HCT116 (cell line): ENCODE data around the gene OR2A25. TPM values are rescaled to one million over a fixed set of nuclear protein-coding genes. Genes with fewer than 3 reads are reported as not detected.

Experiments
- ATAC-seq: fragments of 200-7000 bp; cut with Tn5 transposase; 2 replicates; pipeline ENCODE4 v1.9.1; 2020; ENCODE audit warnings: mild to moderate bottlenecking, moderate library complexity
- BruUV-seq: library from RNA; stranded (reverse); fragments of 400-500 nt; replicated peaks from 2 replicates; lab custom pipeline; 2021; lab: Mats Ljungman, UMichigan
- CTCF ChIA-PET: fragments of 300-600 bp; sonication (Branson Sonifier 250); formaldehyde crosslinking; loops from one replicate; lab custom pipeline; 2021; ENCODE audit warnings: antibody characterized with exemption; lab: Charles Lee
- POLR2A ChIA-PET: fragments of 300-600, 350-600 bp; sonication (Branson Sonifier 250); formaldehyde crosslinking; loops from one replicate; lab custom pipeline; 2021; ENCODE audit warnings: antibody characterized with exemption; lab: Charles Lee
- RAD21 ChIA-PET, 2 experiments: fragments of 300-600 bp; sonication (Branson Sonifier 250); formaldehyde crosslinking; loops; one replicate each; lab custom pipeline; 2023; ENCODE audit warnings: low total read pairs in 2 of 2; ENCODE audit not compliant: uncharacterized antibody in 2 of 2, unreplicated experiment in 2 of 2, low non-redundant PET in 1 of 2; lab: Charles Lee
- DNase-seq: peaks from one replicate; pipeline ENCODE4 v3.0.0-alpha.2; 2010; ENCODE audit warnings: low read depth, low spot score
- H2AFZ ChIP-seq: fragments of 200-600 bp; shearing (Covaris generic), sonication (generic); 2 replicates; pipeline ENCODE4 v1.6.1; 2017; ENCODE audit warnings: low read depth, mixed run types, mixed read lengths, antibody characterized with exemption, low read length; ENCODE audit not compliant: poor library complexity, severe bottlenecking
- H3K27ac ChIP-seq: 2 replicates; pipeline ENCODE4 v1.5.1; 2012; ENCODE audit warnings: low read depth, low read length
- H3K27me3 ChIP-seq: fragments of 200-600 bp; sonication (generic); 2 replicates; pipeline ENCODE4 v1.6.1; 2016; ENCODE audit warnings: mixed run types, low read length, mixed read lengths; ENCODE audit not compliant: insufficient read depth
- H3K36me3 ChIP-seq, 2 experiments: fragments of 200-500 bp in 1 of 2; fragments of 200-600 bp in 1 of 2; sonication (Bioruptor generic) in 1 of 2; sonication (generic) in 1 of 2; 2 replicates each; pipeline versions ENCODE4 v1.5.1 to v1.6.1; 2014 to 2016; ENCODE audit warnings: low read length in 2 of 2, inconsistent platforms in 1 of 2, mixed read lengths in 1 of 2, mixed run types in 1 of 2; ENCODE audit not compliant: insufficient read depth in 2 of 2, control insufficient read depth in 1 of 2
- H3K4me1 ChIP-seq, 2 experiments: fragments of 200-600 bp in 1 of 2; sonication (generic) in 1 of 2; 2 replicates each; pipeline versions ENCODE4 v1.5.1 to v1.6.1; 2012 to 2017; ENCODE audit warnings: low read length in 2 of 2, inconsistent platforms in 1 of 2, mild to moderate bottlenecking in 1 of 2, mixed read lengths in 1 of 2, mixed run types in 1 of 2, moderate library complexity in 1 of 2; ENCODE audit not compliant: insufficient read depth in 2 of 2, control insufficient read depth in 1 of 2
- H3K4me2 ChIP-seq: fragments of 200-600 bp; sonication (generic); 2 replicates; pipeline ENCODE4 v1.6.1; 2017; ENCODE audit warnings: mixed run types, low read length, mixed read lengths
- H3K4me3 ChIP-seq, 2 experiments: fragments of 200-600 bp in 1 of 2; sonication (generic) in 1 of 2; replicated peaks in 1 of 2; 2 replicates each; pipeline ENCODE4 v1.5.1; 2011 to 2016; ENCODE audit warnings: low read length in 2 of 2, control low read depth in 1 of 2, low read depth in 1 of 2, mild to moderate bottlenecking in 1 of 2, mixed read lengths in 1 of 2, mixed run types in 1 of 2
- H3K79me2 ChIP-seq: fragments of 200-600 bp; sonication (generic); 2 replicates; pipeline ENCODE4 v1.6.1; 2017; ENCODE audit warnings: mild to moderate bottlenecking, mixed run types, low read length, moderate library complexity, mixed read lengths; ENCODE audit not compliant: insufficient read depth
- H3K9ac ChIP-seq: fragments of 200-600 bp; sonication (generic); 2 replicates; pipeline ENCODE4 v1.6.1; 2016; ENCODE audit warnings: low read length, mixed read lengths
- H3K9me2 ChIP-seq: fragments of 200-600 bp; sonication (generic), shearing (Covaris generic); 2 replicates; pipeline ENCODE4 v1.6.1; 2017; ENCODE audit warnings: mixed run types, mild to moderate bottlenecking, moderate library complexity; ENCODE audit not compliant: insufficient read depth
- H3K9me3 ChIP-seq, 2 experiments: fragments of 200-500 bp in 1 of 2; fragments of 200-600 bp in 1 of 2; sonication (Bioruptor generic) in 1 of 2; sonication (generic) in 1 of 2; 2 replicates each; pipeline ENCODE4 v1.6.1; 2014 to 2017; ENCODE audit warnings: low read length in 2 of 2, mixed read lengths in 2 of 2, inconsistent platforms in 1 of 2, low read depth in 1 of 2, mild to moderate bottlenecking in 1 of 2, mixed run types in 1 of 2, moderate library complexity in 1 of 2; ENCODE audit not compliant: control insufficient read depth in 1 of 2, insufficient read depth in 1 of 2
- H4K20me1 ChIP-seq: fragments of 200-600 bp; sonication (generic), shearing (Covaris generic); 2 replicates; pipeline ENCODE4 v1.6.1; 2017; ENCODE audit warnings: mixed run types, mild to moderate bottlenecking, moderate library complexity; ENCODE audit not compliant: insufficient read depth
- ELF1 ChIP-seq: IDR thresholded peaks from 2 replicates; pipeline ENCODE4 v1.6.1; 2012; ENCODE audit warnings: low read depth, borderline replicate concordance
- EZH2 ChIP-seq: fragments of 200-600 bp; sonication (generic); IDR thresholded peaks from 2 replicates; pipeline ENCODE4 v1.6.1; 2017; ENCODE audit warnings: antibody characterized with exemption, mixed run types
- EZH2phosphoT487 ChIP-seq: fragments of 200-600 bp; IDR thresholded peaks from 2 replicates; pipeline ENCODE4 v1.6.1; 2018; ENCODE audit warnings: antibody characterized with exemption, borderline replicate concordance
- RAD21 ChIP-seq: IDR thresholded peaks from 2 replicates; pipeline ENCODE4 v1.6.1; 2012; ENCODE audit warnings: low read depth, mild to moderate bottlenecking
- SP1 ChIP-seq: IDR thresholded peaks from 2 replicates; pipeline ENCODE4 v1.6.1; 2012; ENCODE audit warnings: low read depth
- ZFX ChIP-seq: fragments of 450-650 bp; IDR thresholded peaks from 2 replicates; pipeline ENCODE4 v1.6.1; 2017
- intact Hi-C: fragments of 100-400 bp; cut with micrococcal nuclease; formaldehyde crosslinking; loops from 2 replicates; pipeline ENCODE4 v1.10.0; 2022
- total RNA-seq: library from RNA; stranded (reverse); gene quantifications from one replicate; pipeline ENCODE4 v1.2.1, GENCODE V29; 2021; ENCODE audit not compliant: unreplicated experiment
- TF ChIP-seq, protein P1 (sequence below), 3 experiments: fragments of 200-600 bp in 1 of 3; sonication (generic) in 1 of 3; IDR thresholded peaks in 2 of 3; conservative IDR thresholded peaks in 1 of 3; 2 replicates each; pipeline ENCODE4 v1.5.1; 2012 to 2017; ENCODE audit warnings: low read depth in 2 of 3, low read length in 2 of 3, antibody characterized with exemption in 1 of 3, borderline replicate concordance in 1 of 3, control low read depth in 1 of 3, mild to moderate bottlenecking in 1 of 3, mixed read lengths in 1 of 3, mixed run types in 1 of 3, moderate library complexity in 1 of 3; ENCODE audit not compliant: insufficient read depth in 1 of 3

Gene OR2A25
- total RNA-seq, 1 experiment from 2014 or later: not detected

DNA sequence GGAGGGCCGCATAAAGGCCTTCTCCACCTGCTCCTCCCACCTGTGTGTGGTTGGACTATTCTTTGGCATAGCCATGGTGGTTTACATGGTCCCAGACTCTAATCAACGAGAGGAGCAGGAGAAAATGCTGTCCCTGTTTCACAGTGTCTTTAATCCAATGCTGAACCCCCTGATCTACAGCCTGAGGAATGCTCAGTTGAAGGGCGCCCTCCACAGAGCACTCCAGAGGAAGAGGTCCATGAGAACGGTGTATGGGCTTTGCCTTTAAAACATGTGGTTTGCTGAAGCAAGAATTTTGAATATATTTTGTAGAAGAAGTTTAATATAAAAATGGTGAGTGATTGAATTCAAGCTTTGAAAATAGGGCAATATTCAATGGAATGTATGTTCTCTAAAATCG lies 40.7 kb downstream of the OR2A25 start (continued):
- TF ChIP-seq EZH2 (no peak), EZH2phosphoT487 (no peak), RAD21 (no peak)
- TF ChIP-seq, protein P1, sequence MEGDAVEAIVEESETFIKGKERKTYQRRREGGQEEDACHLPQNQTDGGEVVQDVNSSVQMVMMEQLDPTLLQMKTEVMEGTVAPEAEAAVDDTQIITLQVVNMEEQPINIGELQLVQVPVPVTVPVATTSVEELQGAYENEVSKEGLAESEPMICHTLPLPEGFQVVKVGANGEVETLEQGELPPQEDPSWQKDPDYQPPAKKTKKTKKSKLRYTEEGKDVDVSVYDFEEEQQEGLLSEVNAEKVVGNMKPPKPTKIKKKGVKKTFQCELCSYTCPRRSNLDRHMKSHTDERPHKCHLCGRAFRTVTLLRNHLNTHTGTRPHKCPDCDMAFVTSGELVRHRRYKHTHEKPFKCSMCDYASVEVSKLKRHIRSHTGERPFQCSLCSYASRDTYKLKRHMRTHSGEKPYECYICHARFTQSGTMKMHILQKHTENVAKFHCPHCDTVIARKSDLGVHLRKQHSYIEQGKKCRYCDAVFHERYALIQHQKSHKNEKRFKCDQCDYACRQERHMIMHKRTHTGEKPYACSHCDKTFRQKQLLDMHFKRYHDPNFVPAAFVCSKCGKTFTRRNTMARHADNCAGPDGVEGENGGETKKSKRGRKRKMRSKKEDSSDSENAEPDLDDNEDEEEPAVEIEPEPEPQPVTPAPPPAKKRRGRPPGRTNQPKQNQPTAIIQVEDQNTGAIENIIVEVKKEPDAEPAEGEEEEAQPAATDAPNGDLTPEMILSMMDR (IDR thresholded peaks at IDR 0.05 in 2 of 3, conservative IDR thresholded peaks at IDR 0.05 in 1 of 3; ENCODE audit: borderline replicate concordance in 1 of 3, insufficient read depth in 1 of 3, low read depth in 2 of 3, low read length in 2 of 3): no peak
- TF ChIP-seq, all 23 proteins: peak for 0

DNA sequence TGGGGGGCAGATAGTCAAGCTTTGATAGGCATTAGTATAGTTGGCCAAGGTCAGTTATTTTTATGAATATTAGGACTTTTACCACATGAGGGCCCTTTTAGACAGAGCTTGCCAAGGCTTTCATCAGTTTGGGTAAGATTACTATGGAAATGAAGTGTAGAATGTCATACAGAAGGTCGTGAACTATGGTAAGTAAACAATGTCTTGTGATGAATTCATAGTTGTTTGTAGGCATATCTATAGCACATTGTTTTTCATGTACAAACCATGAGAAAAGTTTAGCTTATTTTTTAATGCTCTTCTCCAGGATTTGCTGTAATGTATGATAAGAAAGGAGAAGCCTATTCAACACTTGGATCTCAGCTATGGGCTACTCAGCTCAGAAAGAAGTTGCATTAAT lies 44.0 kb downstream of the OR2A25 start:
- no peak for TF ChIP-seq ELF1
- TF ChIP-seq ZFX: no peak
- TF ChIP-seq SP1: no peak
- DNase-seq (no peak), ATAC-seq (no peak)
- H2AFZ ChIP-seq: no peak overlapping the region
- no peaks in the 10 kb centered on the region; a peak in 1 of 4 replicates for H3K4me1 ChIP-seq
- H3K36me3 ChIP-seq: no peaks in the 10 kb centered on the region
- no TSS peak for BruUV-seq
- H3K4me2 ChIP-seq: no peak overlapping the region
- no peaks in the 10 kb centered on the region for H3K9me2 ChIP-seq
- POLR2A ChIA-PET: no interaction called here
- intact Hi-C loops: no loop called here
- no peak overlapping the region for H3K4me3 ChIP-seq
- no peak overlapping the region for H3K9ac ChIP-seq
- H3K79me2 ChIP-seq: no peaks in the 10 kb centered on the region
- RAD21 ChIA-PET: no interaction called here
- CTCF ChIA-PET: interaction anchor here (1.4 kb wide), 1 partner anchor 14 kb away, joined by 10 read pairs; no protein-coding TSS in a partner anchor
- H3K27me3 ChIP-seq: no peaks in the 10 kb centered on the region
- no peak overlapping the region for H3K27ac ChIP-seq
- H3K9me3 ChIP-seq: no peaks in the 10 kb centered on the region
- H4K20me1 ChIP-seq: no peaks in the 10 kb centered on the region
